Right lobe of liver (tissue), 4 donors: ENCODE measurements around the gene TEX261.
"Not testable (repeated sequence)": the region's sequence is repeated elsewhere in the genome, so short reads cannot be mapped to it uniquely, and the experiment has no call there.

Source experiments
- CTCF ChIP-seq, 4 donors: fragments of 200-600 bp in 3 of 4; fragments of 450-650 bp in 1 of 4; IDR thresholded peaks; one replicate each; pipeline versions ENCODE4 v1.5.1 to v1.8.0; 2016 to 2022; ENCODE audit warnings: antibody characterized with exemption in 4 of 4, mild to moderate bottlenecking in 2 of 4
- POLR2A ChIP-seq: fragments of 450-650 bp; IDR thresholded peaks from one replicate; pipeline ENCODE4 v1.6.1; 2017; ENCODE audit warnings: antibody characterized with exemption, mild to moderate bottlenecking
- donor health status: DM: no; HTN: no; CAD: no.
- donor health status: DM: no; HTN: no; CAD: no.
- donor health status: DM: no; HTN: yes; CAD: no.

- TF ChIP-seq POLR2A; CTCF (IDR thresholded peaks at IDR 0.05): not testable (repeated sequence)
These were observed 5.3 kb upstream of the TEX261 start for GRCh38 chr2:70999931-71000330.
